Heart left ventricle (tissue), 16 donors: Measurements from ENCODE around the gene C19orf12. TPM values are rescaled to one million over a fixed set of nuclear protein-coding genes. Genes with fewer than 3 reads are reported as not detected.

Source experiments
- ATAC-seq, 4 donors: fragments of 200-7000 bp; cut with Tn5 transposase; one replicate each; pipeline ENCODE4 v1.9.1; 2020 to 2022; ENCODE audit warnings: moderate library complexity in 4 of 4, mild to moderate bottlenecking in 3 of 4, moderate number of reproducible peaks in 1 of 4
- DNase-seq, 5 donors: peaks; one replicate each; pipeline ENCODE4 v3.0.0-alpha.2; 2020
- H3K27ac ChIP-seq, 12 donors: fragments of 200-600 bp; sonication (generic) in 4 of 12; one replicate each; pipeline versions ENCODE4 v1.5.0 to v1.8.0; 2016 to 2022; ENCODE audit warnings: mild to moderate bottlenecking in 2 of 12
- H3K27me3 ChIP-seq, 9 donors: fragments of 200-600 bp; sonication (generic) in 2 of 9; one replicate each; pipeline versions ENCODE4 v1.5.1 to v1.8.0; 2016 to 2022; ENCODE audit warnings: mild to moderate bottlenecking in 3 of 9
- H3K36me3 ChIP-seq, 9 donors: fragments of 200-600 bp; sonication (generic) in 2 of 9; one replicate each; pipeline versions ENCODE4 v1.5.0 to v1.8.0; 2018 to 2022; ENCODE audit warnings: mild to moderate bottlenecking in 2 of 9
- H3K4me1 ChIP-seq, 12 donors: fragments of 200-600 bp; sonication (generic) in 4 of 12; one replicate each; pipeline versions ENCODE4 v1.5.0 to v1.8.0; 2016 to 2022; ENCODE audit warnings: mild to moderate bottlenecking in 3 of 12
- H3K4me3 ChIP-seq, 12 donors: fragments of 200-600 bp; sonication (generic) in 4 of 12; one replicate each; pipeline versions ENCODE4 v1.5.0 to v1.8.0; 2017 to 2022; ENCODE audit warnings: mild to moderate bottlenecking in 9 of 12, moderate library complexity in 4 of 12
- H3K9me3 ChIP-seq, 12 donors: fragments of 200-600 bp; sonication (generic) in 4 of 12; one replicate each; pipeline versions ENCODE4 v1.5.0 to v1.8.0; 2016 to 2022; ENCODE audit warnings: mild to moderate bottlenecking in 1 of 12
- POLR2A ChIP-seq, 2 donors: fragments of 450-650 bp; IDR thresholded peaks; one replicate each; pipeline ENCODE4 v1.6.1; 2017; ENCODE audit warnings: antibody characterized with exemption in 2 of 2, mild to moderate bottlenecking in 2 of 2, moderate library complexity in 2 of 2
- WGBS, 4 donors: extraction: QIAGEN DNeasy Blood & Tissue Kit in 2 of 4; methylation state at CpG; one replicate each; pipeline versions ENCODE4 v1.1.5 to v1.1.7; 2013 to 2018; 5-methylcytosine and 5-hydroxymethylcytosine counted together
- intact Hi-C, 10 donors: fragments of 100-400 bp; cut with DNase I; formaldehyde crosslinking; loops; one replicate each; pipeline versions ENCODE4 v1.11.1 to v1.14.2; 2022
- polyA plus RNA-seq, 2 donors: library from polyadenylated mRNA; stranded (reverse); fragments of 200-250 nt; gene quantifications; one replicate each; pipeline ENCODE4 v1.2.3, GENCODE V29; 2013
- total RNA-seq, 9 donors: library from RNA; depleted of rRNA in 2 of 9; stranded (reverse); fragments of >200 nt in 2 of 9; fragmentation: NEBNext Ultra II Directional in 3 of 9; extraction: Animal tissue kit (Norgen Biotek cat#: 25700) in 3 of 9; gene quantifications; one replicate each; pipeline versions ENCODE4 v1.1.0 to v1.2.4, GENCODE V29; 2016 to 2023
- TF ChIP-seq, protein P1 (sequence below), 12 donors: fragments of 200-600 bp; sonication (generic) in 4 of 12; IDR thresholded peaks; one replicate each; pipeline versions ENCODE4 v1.5.0 to v1.8.0; 2018 to 2022; ENCODE audit warnings: antibody characterized with exemption in 12 of 12, mild to moderate bottlenecking in 5 of 12
- donor health status: ischemic (EF 13 %, LVEDD 7.1; RV severe dilation, severe dysfunction).
- donor health status: healthy with polysubstance abuse.
- donor health status: DM: no; HTN: yes; CAD: no.
- donor health status: DM: no; HTN: no; CAD: no.
- donor health status: ischemic (EF 25% LVEDD 6.9; RV normal size, moderate dysfunction).
- donor health status: ischemic (EF 25% LVEDD 5.7; RV mildly dilated, moderate dysfunction).
- donor health status: healthy.
- donor health status: DM: yes; HTN: yes; CAD: no.
- donor health status: ischemic (EF 35%, LVEDD 5.7; RV mildly dilated, moderate dysfunction).
- donor health status: nonischemic (EF 11% LVEDD 7.7; RV severe dilation, severe dysfunction).
- donor health status: DM: yes; HTN: yes; CAD: no.
- donor health status: PGD.
- donor health status: ischemic (EF 29% LVEDD 5.4; RV normal size, mild dysfunction).
- donor health status: nonischemic (EF 23%, LVEDD 6.1; RV moderate dilation, normal function).

Gene C19orf12
- total and polyA plus RNA-seq, 11 donors, result 34.0 to 80.3 (median 47.1) TPM

DNA sequence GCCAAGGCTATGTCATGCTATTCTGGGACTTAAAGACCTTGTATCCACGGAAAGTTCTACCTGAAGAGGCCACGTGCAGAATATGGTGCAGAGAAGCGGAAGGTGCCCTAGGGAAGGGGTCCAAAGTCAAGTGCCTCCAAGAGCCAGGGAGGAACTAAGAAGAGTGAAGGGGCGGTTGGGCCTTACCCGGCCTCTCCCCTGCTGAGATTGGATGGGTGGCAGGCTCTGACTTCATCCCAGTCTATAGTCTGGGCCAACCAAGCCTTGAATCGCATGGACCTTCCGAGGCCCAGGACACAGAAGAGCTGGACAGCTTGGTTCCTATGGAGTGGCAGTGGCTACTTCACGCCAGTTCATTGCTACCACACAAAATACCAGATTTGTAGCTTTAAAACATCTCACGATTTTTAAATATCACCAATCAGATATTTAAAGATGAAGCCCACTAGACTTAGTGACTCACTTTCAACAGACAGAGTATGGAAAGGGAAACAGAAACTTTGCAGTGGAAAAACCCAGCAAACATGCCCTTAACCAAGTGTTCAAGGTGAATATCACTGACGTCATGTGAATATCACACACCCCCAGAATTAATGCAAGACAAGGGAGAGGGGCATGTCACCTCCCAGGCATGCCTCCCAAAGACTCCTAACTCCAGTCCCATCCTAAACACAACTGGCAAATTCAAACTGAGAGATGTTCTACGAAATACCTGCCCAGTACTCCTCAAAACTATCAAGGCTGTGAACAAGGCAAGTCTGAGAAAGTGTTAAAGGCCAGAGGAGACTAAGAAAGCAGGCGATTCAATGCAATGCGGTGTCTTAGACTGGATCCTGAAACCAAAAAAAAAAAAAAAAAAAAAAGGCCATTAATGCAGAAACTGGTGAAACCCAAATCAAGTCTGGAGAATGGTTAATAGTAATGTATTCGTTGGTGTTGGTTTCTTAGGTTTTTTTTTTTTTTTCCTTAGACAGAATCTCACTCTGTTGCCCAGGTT, 10.2 kb downstream of the C19orf12 start:
- Histone ChIP-seq H3K27ac (no peak overlapping the region), H3K4me1 (peaks cover 0 to 38% (median 17%) of the 10 kb centered on the region in 12 donors), H3K36me3 (peaks cover 0 to 75% (median 48%) of the 10 kb centered on the region in 9 donors), H3K4me3 (no peak overlapping the region), H3K27me3 (no peaks in the 10 kb centered on the region), H3K9me3 (no peaks in the 10 kb centered on the region)
- WGBS, 4 donors, result 89 to 93% (median 90%) methylated on average over 14 of the region's 14 CpGs
- intact Hi-C loops, result no loop called here
- DNase-seq, result no peak
- TF ChIP-seq POLR2A (IDR thresholded peaks at IDR 0.05), result no peak
- TF ChIP-seq, protein P1, sequence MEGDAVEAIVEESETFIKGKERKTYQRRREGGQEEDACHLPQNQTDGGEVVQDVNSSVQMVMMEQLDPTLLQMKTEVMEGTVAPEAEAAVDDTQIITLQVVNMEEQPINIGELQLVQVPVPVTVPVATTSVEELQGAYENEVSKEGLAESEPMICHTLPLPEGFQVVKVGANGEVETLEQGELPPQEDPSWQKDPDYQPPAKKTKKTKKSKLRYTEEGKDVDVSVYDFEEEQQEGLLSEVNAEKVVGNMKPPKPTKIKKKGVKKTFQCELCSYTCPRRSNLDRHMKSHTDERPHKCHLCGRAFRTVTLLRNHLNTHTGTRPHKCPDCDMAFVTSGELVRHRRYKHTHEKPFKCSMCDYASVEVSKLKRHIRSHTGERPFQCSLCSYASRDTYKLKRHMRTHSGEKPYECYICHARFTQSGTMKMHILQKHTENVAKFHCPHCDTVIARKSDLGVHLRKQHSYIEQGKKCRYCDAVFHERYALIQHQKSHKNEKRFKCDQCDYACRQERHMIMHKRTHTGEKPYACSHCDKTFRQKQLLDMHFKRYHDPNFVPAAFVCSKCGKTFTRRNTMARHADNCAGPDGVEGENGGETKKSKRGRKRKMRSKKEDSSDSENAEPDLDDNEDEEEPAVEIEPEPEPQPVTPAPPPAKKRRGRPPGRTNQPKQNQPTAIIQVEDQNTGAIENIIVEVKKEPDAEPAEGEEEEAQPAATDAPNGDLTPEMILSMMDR (IDR thresholded peaks at IDR 0.05), result no peak
- no peak for ATAC-seq

DNA sequence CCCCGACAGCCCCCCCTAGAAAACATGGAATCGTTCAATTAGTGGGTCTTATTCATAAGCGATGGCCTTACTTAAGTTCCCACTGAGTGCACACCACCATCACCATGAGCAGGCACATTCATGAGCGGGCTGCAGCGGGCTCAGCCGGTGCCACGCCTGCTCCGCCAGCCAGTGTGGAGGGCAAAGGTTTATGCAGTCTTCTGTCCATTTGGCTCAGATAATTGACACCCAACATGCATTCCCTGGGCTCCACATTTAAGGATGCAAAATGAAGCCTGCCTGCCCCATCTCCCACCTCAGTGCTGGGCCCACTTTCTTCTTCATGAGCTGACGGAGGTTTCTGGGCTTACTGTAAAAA, 12.1 kb downstream of the C19orf12 start:
- Histone ChIP-seq H3K9me3 (no peaks in the 10 kb centered on the region), H3K4me1 (peaks cover 0 to 19% (median 1%) of the 10 kb centered on the region in 12 donors), H3K27ac (no peak overlapping the region), H3K27me3 (no peaks in the 10 kb centered on the region), H3K36me3 (peaks cover 0 to 69% (median 45%) of the 10 kb centered on the region in 9 donors), H3K4me3 (no peak overlapping the region)
- no peak for DNase-seq
- intact Hi-C loops, result no loop called here
- WGBS, 4 donors, result 89 to 95% (median 94%) methylated on average over 9 of the region's 9 CpGs
- ATAC-seq, result no peak
- TF ChIP-seq POLR2A (IDR thresholded peaks at IDR 0.05), result no peak
- TF ChIP-seq, protein P1 (IDR thresholded peaks at IDR 0.05), result no peak

DNA sequence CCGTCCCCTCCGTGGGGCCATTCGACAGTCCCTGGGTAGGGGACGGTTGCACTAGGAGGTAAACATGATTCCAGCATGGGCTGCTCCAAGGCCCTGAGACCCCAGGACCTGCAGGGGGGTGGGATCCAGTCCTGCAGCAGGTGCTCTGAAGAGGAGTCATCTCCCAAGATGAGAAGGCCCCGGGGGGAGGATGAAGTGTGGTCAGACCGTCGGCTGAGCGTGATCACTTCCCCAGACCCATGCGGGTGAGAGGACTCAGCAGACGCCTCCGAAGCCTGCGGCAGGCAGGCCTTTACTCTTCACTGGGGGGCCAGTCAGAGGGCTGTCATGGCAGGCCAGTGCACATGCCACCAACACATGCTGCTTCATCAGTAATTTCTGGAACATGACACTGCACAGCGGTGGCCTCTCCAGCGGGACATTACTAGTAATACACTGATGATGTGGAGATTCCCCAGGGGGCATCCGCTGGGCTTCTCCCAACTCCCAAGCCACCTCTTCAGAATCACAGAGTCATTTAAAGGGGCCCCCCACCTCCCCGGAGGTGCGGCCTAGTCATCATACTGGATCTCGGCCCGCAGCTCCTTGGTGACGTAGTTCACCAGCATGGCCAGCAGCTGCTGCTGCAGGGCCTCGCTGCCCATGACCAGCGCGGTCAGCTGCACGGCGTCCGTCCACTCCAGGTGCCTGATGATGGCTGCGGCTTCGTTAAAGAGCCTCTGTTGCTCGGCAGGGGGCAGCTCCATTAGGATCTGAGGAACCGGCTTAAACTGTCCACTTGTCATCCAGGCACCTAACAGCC, 12.7 kb downstream of the C19orf12 start:
- Histone ChIP-seq H3K4me3 (no peak overlapping the region), H3K27ac (no peak overlapping the region), H3K9me3 (no peaks in the 10 kb centered on the region), H3K4me1 (peaks cover 0 to 15% (median 0%) of the 10 kb centered on the region in 12 donors), H3K36me3 (peaks cover 0 to 63% (median 39%) of the 10 kb centered on the region in 9 donors), H3K27me3 (no peaks in the 10 kb centered on the region)
- ATAC-seq (peak in 1 of 4 donors; percentile 10), DNase-seq (no peak)
- TF ChIP-seq, protein P1 (IDR thresholded peaks at IDR 0.05), result no peak
- TF ChIP-seq POLR2A (IDR thresholded peaks at IDR 0.05), result no peak
- 87 to 92% (median 90%) methylated on average over 29 to 30 of the region's 30 CpGs for WGBS, 4 donors
- intact Hi-C loops, result no loop called here

DNA sequence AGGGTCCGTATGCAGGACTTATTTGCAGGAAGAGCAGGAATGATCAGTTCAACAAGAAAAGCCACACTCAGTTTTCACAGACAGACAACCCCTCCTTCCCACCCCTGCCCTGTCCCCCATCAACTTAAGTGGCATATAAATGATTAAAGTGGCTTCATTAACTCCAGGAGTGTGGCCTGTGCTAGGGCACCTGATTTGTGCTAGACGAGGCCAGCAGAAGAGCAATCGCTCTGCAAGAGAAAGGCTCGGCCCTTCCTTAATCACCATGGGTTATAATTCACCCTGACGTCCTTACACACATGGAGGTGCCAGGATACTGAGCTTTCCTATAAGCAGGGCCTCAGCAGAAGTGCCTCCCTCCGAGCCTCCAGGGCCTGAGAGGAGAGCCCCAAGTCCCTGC, 14.6 kb downstream of the C19orf12 start:
- Histone ChIP-seq H3K27ac (no peak overlapping the region), H3K36me3 (peaks cover 0 to 44% (median 25%) of the 10 kb centered on the region in 9 donors), H3K27me3 (no peaks in the 10 kb centered on the region), H3K9me3 (no peaks in the 10 kb centered on the region), H3K4me1 (peaks cover 0 to 10% (median 0%) of the 10 kb centered on the region in 12 donors), H3K4me3 (no peak overlapping the region)
- DNase-seq, result no peak
- 73 to 85% (median 80%) methylated on average over 6 of the region's 6 CpGs for WGBS, 4 donors
- TF ChIP-seq POLR2A (IDR thresholded peaks at IDR 0.05), result no peak
- TF ChIP-seq, protein P1 (IDR thresholded peaks at IDR 0.05), result no peak
- intact Hi-C loops, result no loop called here
- no peak for ATAC-seq
